Coronary artery (tissue), 2 donors: ENCODE data around the gene RFTN1.

Experiments used
- DNase-seq: peaks from one replicate; pipeline ENCODE4 v3.0.0-alpha.2; 2017; ENCODE audit warnings: low spot score
- H3K27ac ChIP-seq, 2 donors: fragments of 200-600 bp; sonication (generic); one replicate each; pipeline ENCODE4 v1.5.1; 2016 to 2019
- H3K4me3 ChIP-seq: fragments of 200-600 bp; sonication (generic); 2 replicates; pipeline ENCODE4 v1.5.1; 2016; ENCODE audit warnings: mild to moderate bottlenecking, moderate library complexity
- CTCF ChIP-seq: fragments of 200-600 bp; sonication (generic); IDR thresholded peaks from one replicate; pipeline ENCODE4 v1.5.1; 2019; ENCODE audit warnings: antibody characterized with exemption

The RFTN1 gene

DNA sequence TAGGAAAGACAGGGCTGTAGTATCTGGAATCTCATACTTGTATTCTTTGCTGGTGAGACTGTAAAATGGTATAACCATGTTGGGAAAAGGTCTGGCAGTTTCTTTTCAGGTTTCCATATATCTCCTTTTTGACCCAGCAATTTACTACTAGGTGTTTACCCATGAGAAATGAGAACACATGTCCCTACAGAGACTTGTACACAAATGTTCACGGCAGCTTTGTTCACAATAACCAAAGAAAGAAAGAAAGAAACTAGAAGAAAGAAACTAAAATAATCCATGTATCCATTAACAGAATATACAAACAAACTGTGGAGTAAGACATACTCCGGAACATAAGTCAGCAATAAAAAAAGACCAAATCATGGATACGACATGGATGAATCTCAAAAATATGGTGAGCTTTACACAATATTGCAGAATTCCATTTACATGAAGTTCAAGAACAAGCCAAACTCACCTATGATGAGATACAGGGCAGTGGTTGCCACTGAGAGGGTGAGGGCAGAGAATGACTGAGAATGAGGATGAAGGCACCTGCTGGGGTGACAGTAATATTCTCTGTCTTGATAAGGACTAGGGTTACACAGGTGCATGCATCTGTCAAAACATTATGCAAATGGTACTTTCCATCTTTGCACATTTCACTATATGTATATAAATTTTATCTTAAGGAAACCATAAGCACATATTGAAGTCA is 2.7 kb downstream of the RFTN1 start:
- Histone ChIP-seq H3K27ac (no peak overlapping the region), H3K4me3 (no peak overlapping the region)
- DNase-seq: no peak
- TF ChIP-seq CTCF: no peak

DNA sequence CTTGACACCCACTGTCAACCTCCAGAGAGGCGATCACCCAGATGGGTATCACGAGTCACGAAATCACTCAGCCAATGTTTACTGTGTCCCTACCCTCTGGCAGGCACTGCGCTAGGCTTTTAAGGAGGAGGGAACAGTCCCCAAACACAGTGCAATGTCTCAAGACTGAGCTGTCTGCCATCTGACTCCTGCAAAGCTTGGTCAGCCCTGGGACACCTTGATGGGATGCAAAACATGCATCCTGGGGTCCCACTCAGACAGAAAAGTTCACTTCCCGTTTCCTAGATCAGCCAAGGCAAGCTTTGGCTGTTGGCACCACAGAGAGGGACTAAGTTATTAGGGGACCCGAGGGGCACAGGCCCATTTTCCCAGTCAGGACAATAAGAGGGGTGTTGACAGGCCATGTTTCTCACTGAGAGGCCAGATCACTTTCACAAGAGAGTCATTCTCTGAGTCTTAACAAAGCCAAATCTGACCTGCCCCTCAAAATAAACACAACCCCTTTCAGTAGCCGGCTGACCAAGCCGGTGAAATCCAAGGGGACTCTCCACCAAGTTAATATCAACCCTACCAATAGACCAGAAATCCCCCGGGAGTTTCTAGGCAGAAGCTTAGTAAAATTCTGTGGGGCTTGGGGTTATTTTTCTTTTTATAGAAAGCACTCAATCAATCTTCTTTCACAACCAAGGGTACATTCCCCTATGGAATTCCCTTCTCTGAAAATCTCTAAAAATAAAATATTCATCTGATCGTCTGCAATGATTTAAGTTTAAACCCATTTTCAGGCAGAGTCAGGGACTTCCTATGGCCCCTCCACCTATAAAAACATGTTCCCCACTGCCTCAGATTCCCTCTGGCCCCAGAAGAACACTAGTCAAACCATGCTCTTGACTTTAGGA is 3.5 kb downstream of the RFTN1 start:
- TF ChIP-seq CTCF: no peak
- no peak overlapping the region for H3K27ac ChIP-seq
- DNase-seq: no peak
- no peak overlapping the region for H3K4me3 ChIP-seq

DNA sequence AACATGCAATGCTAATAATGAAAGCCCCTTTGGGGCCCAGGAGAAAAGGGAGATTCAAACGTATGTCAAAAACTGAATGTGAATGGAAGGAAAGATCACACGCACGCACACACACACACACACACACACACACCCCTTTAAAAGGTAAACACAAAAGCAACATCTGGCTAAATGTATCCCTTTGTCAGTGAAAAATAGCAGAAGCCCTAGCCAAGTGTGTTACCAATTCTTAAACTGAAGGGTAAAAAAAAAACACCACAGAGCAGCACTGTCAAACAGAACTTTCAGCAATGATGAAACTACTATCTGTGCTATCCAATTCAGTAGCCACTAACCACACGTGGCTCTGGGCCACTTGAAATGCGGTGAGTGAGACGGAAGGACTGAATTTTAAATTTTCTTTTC is 4.9 kb downstream of the RFTN1 start:
- TF ChIP-seq CTCF: no peak
- Histone ChIP-seq H3K4me3 (no peak overlapping the region), H3K27ac (no peak overlapping the region)
- DNase-seq: no peak

DNA sequence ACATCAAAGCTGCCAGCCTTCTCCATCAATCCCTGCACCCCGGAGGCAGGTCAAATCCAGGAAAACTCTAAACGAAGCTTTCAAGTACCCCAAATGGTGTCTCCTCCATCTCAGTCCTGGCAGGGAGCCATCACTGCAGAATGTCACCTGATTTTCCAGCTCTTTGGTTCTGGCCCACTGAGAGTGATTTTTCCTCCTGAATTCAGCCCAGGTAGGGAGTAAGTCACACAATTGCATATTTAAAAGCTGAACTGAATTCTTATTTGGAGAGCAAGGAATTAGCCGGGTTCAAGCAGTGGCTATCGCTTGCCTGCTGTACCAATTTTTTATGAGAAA is 5.3 kb downstream of the RFTN1 start:
- DNase-seq: no peak
- no peak overlapping the region for H3K27ac ChIP-seq
- TF ChIP-seq CTCF: no peak

GRCh38 chr3:16507578-16508242 is 5.8 kb downstream of the RFTN1 start:
- DNase-seq: no peak
- Histone ChIP-seq H3K27ac (no peak overlapping the region), H3K4me3 (no peak overlapping the region)
- TF ChIP-seq CTCF: no peak

More for the DNA sequence above, 5.3 kb downstream of the RFTN1 start:
- no peak overlapping the region for H3K4me3 ChIP-seq

DNA sequence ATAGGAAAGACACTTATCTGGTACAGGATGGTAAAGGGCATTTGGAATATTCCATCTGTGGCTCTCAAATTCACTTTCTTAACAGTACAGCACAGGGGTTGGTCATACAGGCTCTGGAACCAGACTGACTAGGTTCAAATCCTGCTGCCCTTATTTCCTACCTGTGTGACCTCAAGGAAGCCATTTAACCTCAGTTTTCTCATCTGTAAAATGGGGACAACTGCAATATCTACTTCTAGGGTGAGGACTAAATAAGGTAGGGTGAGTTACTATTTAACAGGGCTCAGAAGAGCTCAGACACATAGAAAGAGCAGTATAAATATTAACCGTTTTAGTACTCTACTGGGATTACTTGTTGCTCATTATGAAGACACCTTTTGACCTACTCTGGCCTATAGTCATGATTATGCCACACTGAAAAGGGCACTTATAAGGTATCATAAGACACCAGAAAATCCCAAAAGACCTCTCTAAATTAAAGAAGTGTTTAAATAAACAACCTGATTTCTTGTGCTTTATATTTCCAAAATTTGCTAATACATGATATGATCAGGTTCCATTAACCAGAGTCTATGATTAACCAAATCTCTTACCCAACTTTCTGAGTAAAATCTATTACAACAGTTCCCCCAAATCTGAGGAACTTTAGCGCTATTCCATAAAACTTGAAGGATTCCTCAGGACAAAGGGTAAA is 6.5 kb downstream of the RFTN1 start:
- Histone ChIP-seq H3K27ac (no peak overlapping the region), H3K4me3 (no peak overlapping the region)
- no peak for DNase-seq
- no peak for TF ChIP-seq CTCF
